ENCODE measurements around the gene CHEK1. TPM values are rescaled to one million over a fixed set of nuclear protein-coding genes. Genes with fewer than 3 reads are reported as not detected.
"Not testable (repeated sequence)": the region's sequence is repeated elsewhere in the genome, so short reads cannot be mapped to it uniquely, and the experiment has no call there.

Gene CHEK1
- 1 to 10 TPM; 1.8 to 3.2 TPM for total RNA-seq
- long read RNA-seq: 0 reads

DNA sequence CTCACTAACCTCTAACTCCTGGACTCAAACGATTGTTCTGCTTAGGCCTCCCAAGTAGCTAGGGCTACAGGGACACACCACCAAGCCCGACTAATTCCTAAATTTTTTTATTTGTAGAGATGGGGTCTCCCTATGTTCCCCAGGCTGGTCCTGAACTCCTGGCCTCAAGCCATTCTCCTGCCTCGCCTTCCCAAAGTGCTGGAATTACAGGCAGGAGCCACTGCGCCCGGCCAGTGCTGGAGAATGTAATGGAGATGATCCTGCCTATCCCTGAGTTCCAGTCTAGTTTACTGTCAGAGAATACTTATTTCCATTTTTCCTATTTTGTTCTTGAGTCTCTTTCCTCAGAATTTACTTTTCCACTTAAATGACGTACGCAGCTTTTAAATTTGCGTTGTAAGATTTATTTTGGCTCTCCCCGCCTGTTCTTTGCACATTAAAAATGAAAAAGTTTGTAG is at the start of gene CHEK1:
Gene CHEK1 (plus strand): TSS at position 408 of the 458 bp plus-strand sequence. CDS start 1,606 bp downstream, outside the sequence.
- intact Hi-C loops (cut with DNase I): loop anchor here (2.0 to 10.0 kb wide), 2 partner anchors 32 to 50 kb away; partner anchors contain the start of gene STT3A (in 1 of the 2)
- DNase-seq: no peak

DNA sequence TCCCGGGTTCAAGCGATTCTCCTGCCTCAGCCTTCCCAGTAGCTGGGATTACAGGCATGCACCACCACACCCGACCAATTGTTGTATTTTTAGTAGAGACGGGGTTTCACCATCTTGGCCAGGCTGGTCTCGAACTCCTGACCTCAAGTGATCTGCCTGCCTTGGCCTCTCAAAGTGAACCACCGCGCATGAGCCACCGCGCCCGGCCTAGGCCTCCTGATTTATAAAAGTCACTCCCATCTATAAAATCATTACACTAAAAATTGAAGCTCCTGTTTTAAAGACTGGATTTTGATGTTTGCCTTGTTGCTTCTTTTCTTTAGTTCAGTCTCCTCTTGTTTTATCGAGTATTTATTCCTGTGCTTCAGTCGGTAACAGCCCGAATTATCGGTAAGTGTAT is 47.8 kb upstream of the CHEK1 start:
- not testable (repeated sequence) for ATAC-seq, DNase-seq
- intact Hi-C loops (cut with DNase I): loop anchor here in 1 of 2 donors (10.0 kb wide), 1 partner anchor 48 kb away; the partner anchor contains the start of gene CHEK1

More for the DNA sequence above, at the start of gene CHEK1:
- no peak for ATAC-seq

DNA sequence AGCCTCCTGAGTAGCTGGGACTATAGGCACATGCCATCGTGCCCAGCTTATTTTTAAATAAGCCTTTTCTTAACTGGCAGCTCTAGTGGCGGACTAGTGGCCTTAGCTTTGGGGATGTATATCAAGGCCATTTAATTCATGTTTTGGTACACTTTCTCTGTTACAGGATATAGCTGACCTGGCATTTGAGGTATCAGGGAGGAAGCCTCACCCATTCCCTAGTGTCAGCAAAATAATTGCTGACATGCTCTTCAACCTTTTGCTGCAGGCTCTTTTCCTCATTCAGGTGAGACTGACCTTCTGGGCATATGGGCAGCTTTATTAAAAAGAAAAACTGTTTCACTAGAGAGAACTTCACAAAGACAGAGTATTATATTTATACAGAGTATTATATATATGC is 46.2 kb upstream of the CHEK1 start:
- DNase-seq (no peak), ATAC-seq (no peak)
- intact Hi-C loops (cut with DNase I): loop anchor here in 1 of 2 donors (10.0 kb wide), 1 partner anchor 46 kb away; the partner anchor contains the start of gene CHEK1

DNA sequence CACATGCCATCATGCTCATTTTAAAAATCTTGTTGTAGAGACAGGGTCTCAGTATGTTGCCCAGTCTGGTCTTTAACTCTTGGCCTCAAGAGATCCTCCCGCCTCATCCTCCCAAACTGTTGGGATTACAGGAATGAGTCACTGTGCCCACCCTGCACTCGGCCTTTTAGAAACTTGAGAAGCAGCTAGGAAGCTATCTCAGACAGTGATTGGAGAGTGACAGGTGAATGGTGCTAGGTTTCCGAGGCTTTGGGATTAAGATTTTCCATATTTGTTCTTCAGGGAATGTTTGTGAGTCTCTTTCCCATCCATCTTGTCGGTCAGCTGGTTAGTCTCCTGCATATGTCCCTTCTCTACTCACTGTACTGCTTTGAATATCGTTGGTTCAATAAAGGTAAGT is 45.2 kb upstream of the CHEK1 start:
- intact Hi-C loops (cut with DNase I): loop anchor here in 1 of 2 donors (10.0 kb wide), 1 partner anchor 45 kb away; the partner anchor contains the start of gene CHEK1
- ATAC-seq: no peak

DNA sequence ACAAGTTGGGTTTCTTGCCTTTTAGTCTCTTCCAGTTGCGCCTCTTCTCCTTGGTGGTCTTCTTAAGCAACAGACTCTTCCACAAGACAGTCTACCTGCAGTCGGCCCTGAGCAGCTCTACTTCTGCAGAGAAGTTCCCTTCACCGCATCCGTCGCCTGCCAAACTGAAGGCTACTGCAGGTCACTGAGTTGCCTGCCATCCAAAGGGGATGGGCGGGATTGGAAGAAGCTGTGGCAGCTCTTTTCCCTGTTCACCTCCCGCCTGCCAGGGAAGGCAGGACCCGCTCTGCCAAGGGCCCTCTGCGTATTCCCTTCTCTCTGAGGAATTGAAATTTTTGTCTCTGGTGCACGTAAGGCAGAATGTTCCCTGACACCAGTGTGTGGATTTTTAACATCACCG is 41.5 kb upstream of the CHEK1 start:
- DNase-seq (no peak), ATAC-seq (no peak)
- intact Hi-C loops (cut with DNase I): no loop called here

More for the DNA sequence above, 45.2 kb upstream of the CHEK1 start:
- no peak for DNase-seq

DNA sequence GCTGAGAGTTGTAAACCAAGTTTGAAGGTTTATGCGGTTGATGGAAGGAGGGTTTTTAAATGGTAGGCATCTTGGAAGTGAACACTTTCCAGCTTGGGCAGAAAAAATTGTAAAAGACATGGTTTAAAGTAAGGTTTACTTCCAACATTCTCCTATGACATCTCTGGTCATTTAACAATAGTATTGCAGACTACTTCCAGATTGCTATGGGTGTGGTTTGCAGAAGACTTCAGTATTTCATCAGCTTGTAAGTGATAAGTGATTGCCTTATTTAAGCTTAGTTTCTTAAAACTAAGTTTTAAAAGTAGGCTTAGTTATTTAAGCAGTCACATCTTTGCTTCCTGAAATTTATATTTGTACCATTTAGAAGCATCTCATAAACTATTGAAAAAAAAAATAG is 39.5 kb upstream of the CHEK1 start:
- no peak for ATAC-seq
- intact Hi-C loops (cut with DNase I): no loop called here

DNA sequence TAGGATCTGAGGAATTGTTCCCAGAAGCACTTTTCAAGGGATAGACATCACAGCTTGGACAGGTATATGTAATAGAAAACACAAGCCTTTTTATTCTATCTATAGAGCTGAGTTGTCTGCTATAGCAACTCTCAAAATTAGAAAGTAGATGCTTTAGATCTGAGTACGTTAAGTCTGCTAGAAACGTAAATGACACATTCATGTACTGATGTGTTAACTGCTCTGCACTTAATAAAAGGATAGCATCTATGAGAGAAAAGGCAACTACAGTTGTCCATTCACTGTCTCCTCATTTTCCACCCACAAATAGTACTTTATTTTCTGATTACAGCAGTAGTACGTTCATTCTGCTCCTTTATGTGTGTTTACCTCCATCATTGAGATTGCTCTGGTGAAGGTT is 38.3 kb upstream of the CHEK1 start:
- intact Hi-C loops (cut with DNase I): no loop called here
- DNase-seq: no peak
- no peak for ATAC-seq

More for the DNA sequence above, 39.5 kb upstream of the CHEK1 start:
- DNase-seq: no peak

DNA sequence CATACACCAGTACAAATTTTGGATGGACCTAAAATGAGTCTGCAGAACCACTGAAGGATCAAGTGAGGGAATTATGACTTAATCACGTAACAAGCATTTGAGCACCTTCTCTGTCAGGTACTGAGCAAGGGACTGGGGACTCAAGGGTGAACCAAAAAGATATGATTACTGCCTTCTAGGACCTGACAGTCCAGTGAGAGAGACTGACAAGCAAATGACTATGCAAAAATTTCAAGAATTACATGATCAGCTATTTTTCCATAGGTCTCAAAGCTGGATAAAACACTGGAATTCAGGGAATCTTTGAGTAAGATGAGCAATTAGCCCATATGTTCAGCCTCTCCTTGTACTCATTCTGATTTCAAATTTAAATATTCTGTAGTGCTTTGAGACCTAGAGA is 37.5 kb upstream of the CHEK1 start:
- intact Hi-C loops (cut with DNase I): no loop called here
- no peak for DNase-seq
- ATAC-seq: no peak

DNA sequence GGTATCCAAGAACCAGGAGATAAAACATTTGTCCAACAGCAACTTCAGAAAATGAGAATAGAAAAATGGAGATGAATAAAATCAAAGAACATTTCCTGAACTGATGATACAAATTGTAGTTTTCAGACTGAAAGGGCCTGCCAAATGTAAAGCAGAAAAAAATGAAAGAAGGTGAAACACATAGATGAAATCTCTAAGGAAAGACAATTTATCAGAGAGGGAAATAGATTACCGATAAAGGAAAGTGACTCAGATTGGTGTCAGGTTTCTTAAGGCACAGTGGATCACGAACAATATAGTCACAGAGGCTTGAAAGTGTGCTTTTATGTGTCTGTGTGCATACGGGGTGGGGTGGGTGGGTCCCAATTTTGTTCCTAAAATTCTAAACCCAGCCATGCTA is 36.5 kb upstream of the CHEK1 start:
- intact Hi-C loops (cut with DNase I): no loop called here
- DNase-seq (no peak), ATAC-seq (no peak)

DNA sequence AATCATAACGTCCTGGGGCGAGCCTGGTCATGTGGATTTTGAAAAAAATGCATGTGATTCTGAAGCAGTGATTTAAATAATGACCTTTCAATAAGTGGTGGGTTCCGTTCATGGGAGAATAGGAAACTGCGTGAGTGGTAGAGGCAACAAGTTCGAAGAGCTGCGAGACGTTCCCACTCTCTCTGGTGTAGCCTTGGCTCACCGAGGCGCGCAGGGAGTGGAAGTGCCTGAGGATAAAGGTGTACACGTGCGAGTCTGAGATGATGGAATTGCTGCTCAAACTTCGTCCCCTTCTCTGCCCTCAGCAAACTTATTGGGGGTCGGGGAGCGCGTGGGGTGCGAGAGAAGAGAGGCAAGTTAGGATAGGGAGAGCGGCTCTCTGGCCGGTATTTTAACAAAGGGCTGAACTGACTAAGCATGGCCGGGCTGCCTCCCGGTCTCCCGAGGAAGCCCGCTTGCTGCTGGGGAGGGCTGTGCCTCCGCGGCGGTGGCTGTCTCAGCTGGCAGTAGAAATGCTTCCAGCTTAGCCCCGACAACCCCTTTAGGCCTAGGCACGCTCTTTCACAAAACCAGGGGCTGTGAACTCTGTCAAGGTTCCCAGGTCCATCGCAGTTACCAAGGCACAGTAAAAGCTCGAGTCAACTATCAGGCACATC is 33.2 kb upstream of the CHEK1 start:
- ATAC-seq (peak; percentile 18 to 39), DNase-seq (peak; percentile 43)
- intact Hi-C loops (cut with DNase I): loop anchor here in 1 of 2 donors (2.0 kb wide), 1 partner anchor 33 kb away; the partner anchor contains the start of gene CHEK1

DNA sequence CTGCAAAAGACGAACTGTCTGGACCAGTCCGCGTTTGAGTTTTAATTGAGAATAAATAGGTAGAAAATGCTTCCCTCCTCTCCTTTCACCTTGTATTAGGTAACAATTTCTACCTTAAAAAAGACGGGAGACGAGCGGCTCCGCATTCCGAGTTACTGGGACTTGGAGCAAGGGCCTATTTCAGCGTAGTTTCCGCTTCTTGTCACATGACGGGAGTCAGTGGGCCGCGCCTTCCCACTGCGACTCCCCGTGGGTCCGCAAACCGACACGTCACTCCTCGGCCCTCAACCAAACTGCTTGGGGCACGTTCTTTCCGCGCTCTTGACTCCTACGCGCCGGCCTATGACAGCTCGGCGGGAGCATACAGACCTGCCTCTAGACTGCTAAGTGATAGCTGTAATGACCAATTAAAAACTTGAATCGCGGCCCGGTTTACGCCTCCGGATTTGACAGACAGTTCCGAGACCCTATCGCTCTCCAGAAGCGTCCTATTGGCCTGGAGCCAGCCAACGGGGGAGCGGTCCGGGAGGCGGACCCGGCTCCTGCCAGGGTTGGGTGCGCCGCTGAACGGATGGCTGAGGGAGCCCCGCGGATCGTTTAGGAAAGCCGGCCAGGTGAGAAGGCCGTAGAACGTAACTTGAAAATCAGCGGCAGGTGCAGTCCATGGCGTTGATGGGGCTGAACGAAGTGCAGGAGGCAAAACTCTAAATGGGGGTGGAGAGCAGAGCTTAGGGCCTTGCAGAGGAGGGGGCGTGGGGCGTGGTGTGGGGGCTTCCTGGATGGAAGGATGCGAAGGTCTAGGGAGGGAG is 32.5 kb upstream of the CHEK1 start, which contains the start of gene STT3A:
Gene STT3A (plus strand): TSS at position 548 of the 809 bp plus-strand sequence. CDS start 3,064 bp downstream, outside the sequence.
- peak; percentile 98 for ATAC-seq
- intact Hi-C loops (cut with DNase I): loop anchor here in 1 of 2 donors (2.0 kb wide), 1 partner anchor 32 kb away; the partner anchor contains the start of gene CHEK1

DNA sequence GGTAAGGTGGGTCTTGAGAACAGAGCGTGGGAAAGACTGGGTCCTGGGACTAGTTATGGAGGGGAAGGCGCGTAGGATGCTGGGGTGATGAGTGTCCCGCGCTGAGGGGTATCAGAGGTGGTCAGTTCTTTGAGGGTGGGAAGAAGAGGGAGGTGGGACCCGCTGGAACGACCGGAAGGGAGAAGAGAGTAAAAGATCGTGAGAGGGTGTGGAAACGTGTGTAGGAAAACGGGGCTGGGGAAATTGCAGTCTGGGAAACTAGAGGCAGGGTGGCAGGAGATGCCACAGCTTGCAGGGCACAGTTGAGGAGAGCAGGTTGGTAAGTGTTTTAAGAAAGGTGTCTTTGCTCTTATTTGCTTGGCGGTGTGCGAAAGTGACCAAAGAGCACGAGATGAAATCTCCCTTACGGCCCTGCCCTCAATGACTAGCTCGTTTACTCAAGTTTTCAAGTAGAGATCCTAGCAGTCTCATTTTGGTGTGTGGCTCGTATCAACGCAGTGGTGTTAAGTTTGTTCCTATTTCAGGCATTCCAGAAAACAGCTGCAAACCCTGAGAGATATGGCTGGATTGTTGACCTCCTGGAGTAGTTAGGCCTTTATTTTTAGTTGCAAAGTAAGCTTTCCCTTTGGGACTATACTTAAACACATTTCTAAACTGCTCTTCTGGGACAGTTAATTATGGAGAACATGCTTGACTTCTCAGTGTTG is 31.7 kb upstream of the CHEK1 start:
- intact Hi-C loops (cut with DNase I): loop anchor here in 1 of 2 donors (2.0 kb wide), 1 partner anchor 32 kb away; the partner anchor contains the start of gene CHEK1
- ATAC-seq: peak in 1 of 2 donors; percentile 1
- peak; percentile 28 for DNase-seq

More for the DNA sequence above, 32.5 kb upstream of the CHEK1 start, which contains the start of gene STT3A:
- peak; percentile 100 for DNase-seq

DNA sequence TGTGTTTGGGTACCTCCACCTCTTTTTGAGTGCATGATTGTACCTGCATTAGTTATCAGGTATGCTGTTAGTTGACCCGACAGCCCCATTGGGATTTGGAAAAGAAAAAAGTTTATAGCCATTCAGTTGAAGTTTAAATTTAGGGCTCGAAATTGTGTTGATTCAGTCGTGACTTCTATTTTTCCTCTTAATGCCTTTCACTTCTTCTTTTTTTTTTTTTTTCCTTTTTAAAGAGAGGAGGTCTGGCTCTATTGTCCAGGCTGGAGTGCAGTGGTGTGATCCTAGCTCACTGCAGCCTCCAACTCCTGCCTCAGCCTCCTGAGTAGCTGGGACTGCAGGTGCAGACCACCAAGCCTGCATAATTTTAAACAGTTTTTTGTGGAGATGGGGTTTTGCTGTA is 30.0 kb upstream of the CHEK1 start:
- intact Hi-C loops (cut with DNase I): no loop called here
- DNase-seq (no peak), ATAC-seq (no peak)

DNA sequence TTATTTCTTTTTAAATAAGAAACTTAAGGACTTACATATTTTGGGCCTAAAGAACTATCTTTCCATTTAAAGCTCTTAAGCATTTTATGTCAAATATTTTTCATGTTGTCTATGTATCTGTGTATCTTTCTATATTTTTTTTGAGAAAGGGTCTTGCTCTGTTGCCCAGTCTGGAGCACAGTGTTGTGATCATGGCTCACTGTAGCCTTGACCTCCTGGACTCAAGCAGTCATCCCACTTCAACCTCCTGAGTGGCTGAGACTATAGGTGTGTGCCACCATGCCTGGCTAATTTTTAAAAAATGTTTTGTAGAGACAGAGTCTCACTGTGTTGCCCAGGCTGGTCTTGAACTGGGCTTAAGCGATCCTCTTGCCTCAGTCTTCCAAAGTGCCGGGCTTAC is 24.3 kb upstream of the CHEK1 start:
- DNase-seq (no peak), ATAC-seq (no peak)

DNA sequence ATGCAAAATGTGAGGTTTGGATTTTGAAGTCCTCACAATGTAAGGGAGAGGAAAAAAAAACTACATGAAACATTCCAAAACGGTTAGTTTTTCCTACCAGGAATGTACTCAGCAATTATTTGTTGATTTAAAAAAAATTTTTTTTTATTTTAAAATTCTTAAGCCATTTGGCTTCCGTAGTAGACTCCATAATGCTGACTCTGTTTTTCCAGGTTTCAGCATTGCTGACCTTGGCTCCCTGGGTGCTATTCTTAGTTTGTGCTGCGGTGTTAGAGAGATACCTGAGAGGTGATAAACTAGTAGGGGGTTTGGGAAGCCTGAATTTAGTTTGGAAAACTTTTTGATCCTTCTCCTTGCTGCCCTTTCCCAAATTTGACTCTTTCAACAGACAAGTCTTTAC is 21.8 kb upstream of the CHEK1 start:
- intact Hi-C loops (cut with DNase I): no loop called here
- ATAC-seq: no peak
- no peak for DNase-seq

More for the DNA sequence above, 24.3 kb upstream of the CHEK1 start:
- intact Hi-C loops (cut with DNase I): no loop called here

DNA sequence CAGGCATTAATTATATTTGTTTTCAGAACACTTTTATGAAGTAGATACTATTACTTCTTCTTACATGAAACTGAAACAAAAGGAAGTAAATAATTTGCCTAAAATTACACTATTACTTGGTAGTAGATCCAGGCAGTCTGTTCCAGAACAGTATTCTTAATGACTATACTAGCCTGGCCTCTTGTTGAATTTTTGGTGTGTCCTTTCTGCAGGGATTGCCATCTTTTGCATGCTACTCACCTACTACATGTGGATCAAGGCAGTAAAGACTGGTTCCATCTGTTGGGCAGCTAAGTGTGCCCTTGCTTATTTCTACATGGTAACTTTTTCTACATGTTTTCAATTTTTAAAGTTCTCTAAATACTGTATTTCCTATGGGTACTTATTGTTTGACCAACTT is 19.5 kb upstream of the CHEK1 start:
- DNase-seq (no peak), ATAC-seq (no peak)
- intact Hi-C loops (cut with DNase I): no loop called here

DNA sequence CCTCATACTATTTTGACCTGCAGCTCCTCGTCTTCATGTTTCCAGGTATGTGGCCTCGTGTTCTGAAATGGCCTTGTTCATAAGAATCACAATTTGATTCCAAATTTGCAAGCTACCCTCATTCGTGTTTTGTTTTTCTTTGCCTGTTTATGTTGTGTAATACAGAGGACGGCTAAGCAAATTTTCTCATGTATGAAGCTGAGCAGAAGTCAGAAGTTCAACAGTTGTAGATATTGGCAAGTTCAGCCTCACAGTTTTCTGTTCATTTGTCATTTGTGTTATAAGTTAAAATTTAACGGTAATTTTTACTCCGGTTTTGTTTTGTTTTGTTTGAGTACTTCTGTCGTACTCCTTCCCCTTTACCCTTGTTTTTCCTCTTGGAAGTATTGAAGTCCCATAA is 15.4 kb upstream of the CHEK1 start:
- DNase-seq: no peak
- ATAC-seq: no peak
- intact Hi-C loops (cut with DNase I): no loop called here

DNA sequence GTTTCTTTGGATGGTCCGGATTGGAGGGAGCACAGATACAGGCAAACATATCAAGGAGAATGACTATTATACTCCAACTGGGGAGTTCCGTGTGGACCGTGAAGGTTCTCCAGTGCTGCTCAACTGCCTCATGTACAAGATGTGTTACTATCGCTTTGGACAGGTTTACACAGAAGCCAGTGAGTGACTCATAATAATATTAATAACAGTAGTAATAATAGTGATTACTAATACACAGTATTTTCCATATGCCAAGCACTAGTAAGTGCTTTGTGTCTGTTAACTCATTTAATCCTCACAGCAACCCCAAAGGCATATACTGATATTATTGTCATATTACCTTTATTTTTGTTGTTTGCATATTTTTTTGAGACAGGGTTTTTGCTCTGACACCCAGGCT is 6.6 kb upstream of the CHEK1 start:
- intact Hi-C loops (cut with DNase I): no loop called here
- ATAC-seq (no peak), DNase-seq (no peak)

DNA sequence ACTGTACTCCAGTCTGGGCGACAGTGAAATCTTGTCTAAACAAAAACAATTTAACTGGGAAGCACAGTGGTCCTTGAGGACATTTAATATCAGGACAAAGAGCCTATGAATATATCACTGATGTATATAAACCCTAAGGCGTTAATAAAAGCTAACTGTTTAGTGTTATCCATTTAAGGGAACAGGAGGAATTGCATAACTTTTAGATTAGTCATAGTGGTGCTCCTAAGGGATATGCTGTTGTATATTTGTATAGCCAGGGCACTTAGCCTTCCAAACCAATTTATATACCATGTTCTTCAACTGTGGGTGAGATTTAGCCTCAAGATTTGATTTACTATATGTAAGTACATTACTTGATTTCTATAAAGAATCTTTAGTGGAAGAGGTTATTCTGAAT is 3.0 kb upstream of the CHEK1 start:
- intact Hi-C loops (cut with DNase I): loop anchor here in 1 of 2 donors (10.0 kb wide), 1 partner anchor 47 kb away; no protein-coding TSS in a partner anchor
- DNase-seq (no peak), ATAC-seq (no peak)

All from left cardiac atrium (tissue), 4 donors.